ENCODE measurements around the gene CPD.

CPD gene

DNA sequence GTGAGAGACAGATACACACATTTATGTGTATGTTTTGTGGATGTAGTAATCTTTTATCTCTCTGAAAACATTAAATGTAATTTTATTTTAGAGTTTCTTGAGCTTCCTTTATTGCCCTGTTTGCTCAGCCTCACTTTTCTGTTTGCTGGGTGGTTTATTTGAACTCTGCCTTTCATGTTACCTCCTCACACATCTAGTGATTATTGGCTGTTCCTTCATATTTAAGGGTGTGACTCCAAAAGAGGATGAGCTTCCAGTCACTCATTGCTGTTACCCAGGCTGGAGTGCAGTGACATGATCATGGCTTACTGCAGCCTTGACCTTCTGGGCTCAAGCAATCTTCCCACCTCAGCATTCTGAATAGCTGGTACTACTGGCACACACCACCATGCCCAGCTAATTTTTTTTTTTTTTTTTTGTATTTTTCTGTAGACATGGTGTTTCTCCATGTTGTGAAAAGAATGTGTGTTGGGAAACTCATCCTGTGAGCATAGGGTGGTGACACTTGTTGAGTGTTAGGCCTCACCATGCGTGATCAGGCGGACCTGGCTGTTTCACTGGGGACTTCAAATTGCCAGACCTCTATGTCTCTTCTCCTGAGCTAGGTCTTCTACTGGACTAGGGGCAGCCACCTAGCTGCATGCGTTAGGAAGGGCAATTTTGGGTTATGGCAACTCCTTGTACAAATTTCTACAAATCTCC is 136.3 kb downstream of the CPD start:
- FAIRE-seq, result no peak

DNA sequence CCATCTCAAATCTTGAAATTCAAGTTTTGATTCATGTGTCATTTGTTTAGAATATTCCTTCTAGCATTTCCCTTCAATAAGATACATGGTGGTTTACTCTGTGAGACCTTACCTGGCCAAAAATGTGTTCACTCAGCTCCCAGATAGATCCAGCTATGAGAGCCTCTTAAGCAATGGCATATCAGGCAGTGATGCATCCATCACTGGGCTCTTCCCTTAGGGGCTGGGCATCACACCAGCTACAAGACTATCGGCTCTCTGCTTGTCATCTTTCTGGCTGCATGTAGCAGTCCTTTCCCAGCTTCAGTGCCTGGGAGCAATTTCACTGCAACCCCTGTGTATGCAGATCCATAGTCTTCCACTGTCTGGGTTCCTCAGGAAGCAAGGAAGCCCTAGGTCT is 139.1 kb downstream of the CPD start:
- FAIRE-seq, result no peak

DNA sequence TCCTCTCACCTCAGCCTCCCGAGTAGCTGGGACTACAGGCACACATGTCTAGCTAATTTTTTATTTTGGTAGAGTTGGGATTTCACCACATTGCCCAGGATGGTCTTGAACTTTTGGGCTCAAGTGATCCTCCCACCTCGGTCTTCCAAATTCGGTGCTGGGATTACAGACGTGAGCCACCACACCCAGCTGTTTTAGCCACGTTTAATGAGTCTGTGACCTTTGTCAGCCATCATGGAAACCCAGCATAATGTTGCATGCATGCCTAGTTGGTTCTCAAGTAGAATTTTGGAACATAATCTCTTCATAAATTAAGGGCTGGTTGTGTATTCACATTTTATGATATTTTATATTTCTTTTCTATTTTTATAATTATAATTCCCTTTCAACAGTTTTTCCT is 140.4 kb downstream of the CPD start:
- no peak for FAIRE-seq

Data from colon (tissue), 2 donors.